Choroid plexus epithelial cell (primary cell): Measurements from ENCODE around the gene WDR18.

ENCODE experiments used
- DNase-seq: peaks from one replicate; pipeline ENCODE4 v3.0.0-alpha.2; 2010; ENCODE audit warnings: low read depth
- H3K4me3 ChIP-seq: 2 replicates; pipeline ENCODE4 v1.5.1; 2011; ENCODE audit warnings: low read depth, mild to moderate bottlenecking, control low read depth, low read length, moderate library complexity
- TF ChIP-seq, protein P1 (sequence below): conservative IDR thresholded peaks from 2 replicates; pipeline ENCODE4 v1.5.1; 2011; ENCODE audit warnings: low read depth, mild to moderate bottlenecking, control low read depth, inconsistent platforms, low read length, moderate library complexity

The WDR18 gene

DNA sequence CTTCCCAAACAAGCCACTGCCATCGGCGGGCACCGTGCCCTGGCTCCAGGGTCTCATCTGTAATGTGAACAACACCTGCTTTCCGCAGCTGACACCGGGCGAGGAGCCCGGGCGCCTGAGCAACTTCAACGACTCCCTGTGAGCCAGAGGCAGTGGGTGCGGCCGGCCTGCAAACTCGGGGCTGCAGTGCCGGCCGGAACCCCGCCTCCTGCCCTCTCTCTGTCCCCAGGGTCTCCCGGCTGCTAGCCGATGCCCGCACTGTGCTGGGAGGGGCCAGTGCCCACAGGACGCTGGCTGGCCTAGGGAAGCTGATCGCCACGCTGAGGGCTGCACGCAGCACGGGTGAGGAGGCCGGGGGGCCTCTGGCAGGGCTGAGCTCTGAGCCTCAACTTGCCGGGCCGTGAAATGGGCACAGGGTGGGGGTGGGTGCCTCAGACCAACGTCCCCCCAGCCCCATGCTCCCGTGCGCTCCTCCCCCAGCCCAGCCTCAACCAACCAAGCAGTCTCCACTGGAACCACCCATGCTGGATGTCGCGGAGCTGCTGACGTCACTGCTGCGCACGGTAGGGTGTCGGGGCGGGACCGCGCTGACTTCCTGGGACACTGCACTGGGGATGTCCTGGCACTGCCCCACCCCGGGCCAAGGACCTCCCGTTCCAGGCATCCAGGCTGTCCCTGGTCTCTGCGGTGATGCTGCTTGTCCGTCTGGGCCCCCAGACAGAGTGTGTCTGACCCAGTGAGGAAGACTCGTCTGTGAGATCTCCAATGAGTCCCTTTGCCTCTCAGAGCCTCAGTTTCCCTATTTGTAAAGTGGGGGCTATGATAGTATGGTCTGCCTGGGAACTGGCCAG, 57.9 kb downstream of the WDR18 start:
- DNase-seq = no peak
- no peak overlapping the region for H3K4me3 ChIP-seq
- TF ChIP-seq, protein P1, sequence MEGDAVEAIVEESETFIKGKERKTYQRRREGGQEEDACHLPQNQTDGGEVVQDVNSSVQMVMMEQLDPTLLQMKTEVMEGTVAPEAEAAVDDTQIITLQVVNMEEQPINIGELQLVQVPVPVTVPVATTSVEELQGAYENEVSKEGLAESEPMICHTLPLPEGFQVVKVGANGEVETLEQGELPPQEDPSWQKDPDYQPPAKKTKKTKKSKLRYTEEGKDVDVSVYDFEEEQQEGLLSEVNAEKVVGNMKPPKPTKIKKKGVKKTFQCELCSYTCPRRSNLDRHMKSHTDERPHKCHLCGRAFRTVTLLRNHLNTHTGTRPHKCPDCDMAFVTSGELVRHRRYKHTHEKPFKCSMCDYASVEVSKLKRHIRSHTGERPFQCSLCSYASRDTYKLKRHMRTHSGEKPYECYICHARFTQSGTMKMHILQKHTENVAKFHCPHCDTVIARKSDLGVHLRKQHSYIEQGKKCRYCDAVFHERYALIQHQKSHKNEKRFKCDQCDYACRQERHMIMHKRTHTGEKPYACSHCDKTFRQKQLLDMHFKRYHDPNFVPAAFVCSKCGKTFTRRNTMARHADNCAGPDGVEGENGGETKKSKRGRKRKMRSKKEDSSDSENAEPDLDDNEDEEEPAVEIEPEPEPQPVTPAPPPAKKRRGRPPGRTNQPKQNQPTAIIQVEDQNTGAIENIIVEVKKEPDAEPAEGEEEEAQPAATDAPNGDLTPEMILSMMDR = no peak

DNA sequence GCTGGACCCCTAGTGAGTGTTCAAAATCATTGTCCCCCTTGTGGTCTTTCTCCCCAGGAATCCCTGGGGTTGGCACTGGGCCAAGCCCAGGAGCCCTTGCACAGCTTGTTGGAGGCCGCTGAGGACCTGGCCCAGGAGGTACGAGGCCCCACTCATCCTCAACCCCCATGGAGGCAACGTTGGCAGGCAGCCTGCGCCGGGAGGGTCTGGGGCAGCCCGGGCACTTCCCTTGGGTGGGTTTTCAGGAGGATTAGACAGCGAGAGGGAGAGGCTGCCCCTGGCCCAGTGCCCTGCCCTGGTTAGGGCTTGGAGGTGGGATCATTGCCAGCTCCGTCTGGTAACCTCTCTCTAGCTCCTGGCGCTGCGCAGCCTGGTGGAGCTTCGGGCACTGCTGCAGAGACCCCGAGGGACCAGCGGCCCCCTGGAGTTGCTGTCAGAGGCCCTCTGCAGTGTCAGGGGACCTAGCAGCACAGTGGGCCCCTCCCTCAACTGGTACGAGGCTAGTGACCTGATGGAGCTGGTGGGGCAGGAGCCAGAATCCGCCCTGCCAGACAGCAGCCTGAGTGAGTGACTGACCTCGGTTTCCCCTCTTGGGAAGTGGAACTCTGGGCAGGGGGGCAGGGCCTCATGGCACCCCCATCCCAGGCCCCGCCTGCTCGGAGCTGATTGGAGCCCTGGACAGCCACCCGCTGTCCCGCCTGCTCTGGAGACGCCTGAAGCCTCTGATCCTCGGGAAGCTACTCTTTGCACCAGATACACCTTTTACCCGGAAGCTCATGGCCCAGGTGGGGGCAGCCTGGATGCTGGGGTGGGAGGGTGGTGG, 58.8 kb downstream of the WDR18 start:
- TF ChIP-seq, protein P1 = no peak
- no peak for DNase-seq
- H3K4me3 ChIP-seq = no peak overlapping the region
